ENCODE results near the gene EZR.

- TF ChIP-seq CTCF (IDR thresholded peaks at IDR 0.05; ENCODE audit: poor library complexity) (no peak), EZH2 (IDR thresholded peaks at IDR 0.05; ENCODE audit: borderline replicate concordance) (no peak)
Measured at GRCh38 chr6:158753811-158754210, 65.4 kb downstream of the EZR start.
